ENCODE data around the gene RPL13.
"Not testable (repeated sequence)": the region's sequence is repeated elsewhere in the genome, so short reads cannot be mapped to it uniquely, and the experiment has no call there.

RPL13 gene

GRCh38 chr16:89579351-89579750, 18.9 kb downstream of the RPL13 start:
- DNase-seq = no peak

- no peak for DNase-seq
Measured at GRCh38 chr16:89581045-89581695, 20.7 kb downstream of the RPL13 start.

- DNase-seq = no peak
Measured at GRCh38 chr16:89581861-89582563, 21.5 kb downstream of the RPL13 start.

GRCh38 chr16:89582614-89583196, 22.2 kb downstream of the RPL13 start:
- DNase-seq = no peak

GRCh38 chr16:89583197-89583894, 22.9 kb downstream of the RPL13 start:
- DNase-seq = no peak

- DNase-seq = no peak
Measured at GRCh38 chr16:89583895-89584644, 23.6 kb downstream of the RPL13 start.

GRCh38 chr16:89584768-89585549, 24.5 kb downstream of the RPL13 start:
- no peak for DNase-seq

- DNase-seq = no peak
Measured at GRCh38 chr16:89586218-89586617, 25.7 kb downstream of the RPL13 start.

GRCh38 chr16:89586853-89587252, 26.4 kb downstream of the RPL13 start:
- no peak for DNase-seq

- not testable (repeated sequence) for DNase-seq
Measured at GRCh38 chr16:89587676-89588075, 27.2 kb downstream of the RPL13 start.

GRCh38 chr16:89588413-89589109, 28.1 kb downstream of the RPL13 start:
- DNase-seq = no peak

GRCh38 chr16:89589241-89589926, 28.9 kb downstream of the RPL13 start:
- no peak for DNase-seq

GRCh38 chr16:89593841-89594240, 33.4 kb downstream of the RPL13 start:
- peak; percentile 48 for DNase-seq

GRCh38 chr16:89595330-89596060, 35.0 kb downstream of the RPL13 start:
- DNase-seq = no peak

- DNase-seq = no peak
Measured at GRCh38 chr16:89596061-89596689, 35.7 kb downstream of the RPL13 start.

- no peak for DNase-seq
Measured at GRCh38 chr16:89596957-89597649, 36.6 kb downstream of the RPL13 start.

- no peak for DNase-seq
Measured at GRCh38 chr16:89598199-89598598, 37.7 kb downstream of the RPL13 start.

GRCh38 chr16:89599451-89599858, 39.0 kb downstream of the RPL13 start:
- peak; percentile 34 for DNase-seq

GRCh38 chr16:89599902-89600301, 39.4 kb downstream of the RPL13 start:
- no peak for DNase-seq
